ENCODE measurements around the gene ALDH2. TPM values are rescaled to one million over a fixed set of nuclear protein-coding genes. Genes with fewer than 3 reads are reported as not detected.

Gene ALDH2
- total and polyA plus RNA-seq, 9 of the 15 experiments (the other 6 are each of a cell fraction or from before 2014, with no cell fraction given) = 1.9 to 22.5 (median 12.2) TPM

DNA sequence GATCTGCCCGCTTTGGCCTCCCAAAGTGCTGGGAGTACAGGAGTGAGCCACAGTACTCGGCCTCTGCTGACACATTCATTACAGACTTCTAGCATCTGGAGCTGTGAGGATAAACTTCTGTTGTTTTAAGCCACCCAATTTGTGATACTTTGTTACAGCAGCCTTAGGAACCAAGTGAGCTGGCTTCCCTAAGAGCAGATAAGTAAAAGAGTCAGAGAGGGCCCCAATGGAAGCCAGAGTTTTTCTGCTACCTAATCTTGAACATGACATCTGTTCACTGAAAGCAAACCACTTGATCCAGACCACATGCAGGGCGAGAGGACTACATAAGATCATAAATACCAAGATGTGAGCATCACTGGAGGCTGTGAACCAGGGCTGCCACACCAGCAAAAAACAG, 71.6 kb downstream of the ALDH2 start (continued):
- TF ChIP-seq, protein P1, sequence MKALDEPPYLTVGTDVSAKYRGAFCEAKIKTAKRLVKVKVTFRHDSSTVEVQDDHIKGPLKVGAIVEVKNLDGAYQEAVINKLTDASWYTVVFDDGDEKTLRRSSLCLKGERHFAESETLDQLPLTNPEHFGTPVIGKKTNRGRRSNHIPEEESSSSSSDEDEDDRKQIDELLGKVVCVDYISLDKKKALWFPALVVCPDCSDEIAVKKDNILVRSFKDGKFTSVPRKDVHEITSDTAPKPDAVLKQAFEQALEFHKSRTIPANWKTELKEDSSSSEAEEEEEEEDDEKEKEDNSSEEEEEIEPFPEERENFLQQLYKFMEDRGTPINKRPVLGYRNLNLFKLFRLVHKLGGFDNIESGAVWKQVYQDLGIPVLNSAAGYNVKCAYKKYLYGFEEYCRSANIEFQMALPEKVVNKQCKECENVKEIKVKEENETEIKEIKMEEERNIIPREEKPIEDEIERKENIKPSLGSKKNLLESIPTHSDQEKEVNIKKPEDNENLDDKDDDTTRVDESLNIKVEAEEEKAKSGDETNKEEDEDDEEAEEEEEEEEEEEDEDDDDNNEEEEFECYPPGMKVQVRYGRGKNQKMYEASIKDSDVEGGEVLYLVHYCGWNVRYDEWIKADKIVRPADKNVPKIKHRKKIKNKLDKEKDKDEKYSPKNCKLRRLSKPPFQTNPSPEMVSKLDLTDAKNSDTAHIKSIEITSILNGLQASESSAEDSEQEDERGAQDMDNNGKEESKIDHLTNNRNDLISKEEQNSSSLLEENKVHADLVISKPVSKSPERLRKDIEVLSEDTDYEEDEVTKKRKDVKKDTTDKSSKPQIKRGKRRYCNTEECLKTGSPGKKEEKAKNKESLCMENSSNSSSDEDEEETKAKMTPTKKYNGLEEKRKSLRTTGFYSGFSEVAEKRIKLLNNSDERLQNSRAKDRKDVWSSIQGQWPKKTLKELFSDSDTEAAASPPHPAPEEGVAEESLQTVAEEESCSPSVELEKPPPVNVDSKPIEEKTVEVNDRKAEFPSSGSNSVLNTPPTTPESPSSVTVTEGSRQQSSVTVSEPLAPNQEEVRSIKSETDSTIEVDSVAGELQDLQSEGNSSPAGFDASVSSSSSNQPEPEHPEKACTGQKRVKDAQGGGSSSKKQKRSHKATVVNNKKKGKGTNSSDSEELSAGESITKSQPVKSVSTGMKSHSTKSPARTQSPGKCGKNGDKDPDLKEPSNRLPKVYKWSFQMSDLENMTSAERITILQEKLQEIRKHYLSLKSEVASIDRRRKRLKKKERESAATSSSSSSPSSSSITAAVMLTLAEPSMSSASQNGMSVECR (CRISPR knock-in tag; IDR thresholded peaks at IDR 0.05) = no peak
- TF ChIP-seq, protein P2, sequence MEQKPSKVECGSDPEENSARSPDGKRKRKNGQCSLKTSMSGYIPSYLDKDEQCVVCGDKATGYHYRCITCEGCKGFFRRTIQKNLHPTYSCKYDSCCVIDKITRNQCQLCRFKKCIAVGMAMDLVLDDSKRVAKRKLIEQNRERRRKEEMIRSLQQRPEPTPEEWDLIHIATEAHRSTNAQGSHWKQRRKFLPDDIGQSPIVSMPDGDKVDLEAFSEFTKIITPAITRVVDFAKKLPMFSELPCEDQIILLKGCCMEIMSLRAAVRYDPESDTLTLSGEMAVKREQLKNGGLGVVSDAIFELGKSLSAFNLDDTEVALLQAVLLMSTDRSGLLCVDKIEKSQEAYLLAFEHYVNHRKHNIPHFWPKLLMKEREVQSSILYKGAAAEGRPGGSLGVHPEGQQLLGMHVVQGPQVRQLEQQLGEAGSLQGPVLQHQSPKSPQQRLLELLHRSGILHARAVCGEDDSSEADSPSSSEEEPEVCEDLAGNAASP (IDR thresholded peaks at IDR 0.05) = no peak
- TF ChIP-seq SAFB2 (IDR thresholded peaks at IDR 0.05; ENCODE audit: borderline replicate concordance, low read depth, low read length, severe bottlenecking) (no peak), FOXK2 (conservative IDR thresholded peaks at IDR 0.05 in 1 of 2, IDR thresholded peaks at IDR 0.05 in 1 of 2; ENCODE audit: low read depth in 2 of 2) (no peak), KAT7 (CRISPR knock-in tag; IDR thresholded peaks at IDR 0.05; ENCODE audit: borderline replicate concordance) (no peak), ZKSCAN8 (CRISPR knock-in tag; IDR thresholded peaks at IDR 0.05) (no peak), BRF1 (IDR thresholded peaks at IDR 0.05; ENCODE audit: borderline replicate concordance, extremely low read depth, insufficient read length) (no peak), PTRF (tag; IDR thresholded peaks at IDR 0.05) (no peak), TEAD2 (tag; IDR thresholded peaks at IDR 0.05) (no peak), EHMT2 (IDR thresholded peaks at IDR 0.05) (no peak), ZNF717 (CRISPR knock-in tag; IDR thresholded peaks at IDR 0.05) (no peak), MTF1 (CRISPR knock-in tag; IDR thresholded peaks at IDR 0.05; ENCODE audit: borderline replicate concordance) (no peak)
- TF ChIP-seq, protein P3, sequence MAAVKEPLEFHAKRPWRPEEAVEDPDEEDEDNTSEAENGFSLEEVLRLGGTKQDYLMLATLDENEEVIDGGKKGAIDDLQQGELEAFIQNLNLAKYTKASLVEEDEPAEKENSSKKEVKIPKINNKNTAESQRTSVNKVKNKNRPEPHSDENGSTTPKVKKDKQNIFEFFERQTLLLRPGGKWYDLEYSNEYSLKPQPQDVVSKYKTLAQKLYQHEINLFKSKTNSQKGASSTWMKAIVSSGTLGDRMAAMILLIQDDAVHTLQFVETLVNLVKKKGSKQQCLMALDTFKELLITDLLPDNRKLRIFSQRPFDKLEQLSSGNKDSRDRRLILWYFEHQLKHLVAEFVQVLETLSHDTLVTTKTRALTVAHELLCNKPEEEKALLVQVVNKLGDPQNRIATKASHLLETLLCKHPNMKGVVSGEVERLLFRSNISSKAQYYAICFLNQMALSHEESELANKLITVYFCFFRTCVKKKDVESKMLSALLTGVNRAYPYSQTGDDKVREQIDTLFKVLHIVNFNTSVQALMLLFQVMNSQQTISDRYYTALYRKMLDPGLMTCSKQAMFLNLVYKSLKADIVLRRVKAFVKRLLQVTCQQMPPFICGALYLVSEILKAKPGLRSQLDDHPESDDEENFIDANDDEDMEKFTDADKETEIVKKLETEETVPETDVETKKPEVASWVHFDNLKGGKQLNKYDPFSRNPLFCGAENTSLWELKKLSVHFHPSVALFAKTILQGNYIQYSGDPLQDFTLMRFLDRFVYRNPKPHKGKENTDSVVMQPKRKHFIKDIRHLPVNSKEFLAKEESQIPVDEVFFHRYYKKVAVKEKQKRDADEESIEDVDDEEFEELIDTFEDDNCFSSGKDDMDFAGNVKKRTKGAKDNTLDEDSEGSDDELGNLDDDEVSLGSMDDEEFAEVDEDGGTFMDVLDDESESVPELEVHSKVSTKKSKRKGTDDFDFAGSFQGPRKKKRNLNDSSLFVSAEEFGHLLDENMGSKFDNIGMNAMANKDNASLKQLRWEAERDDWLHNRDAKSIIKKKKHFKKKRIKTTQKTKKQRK (IDR thresholded peaks at IDR 0.05; ENCODE audit: borderline replicate concordance, low read depth, low read length) = no peak
- TF ChIP-seq, protein P4, sequence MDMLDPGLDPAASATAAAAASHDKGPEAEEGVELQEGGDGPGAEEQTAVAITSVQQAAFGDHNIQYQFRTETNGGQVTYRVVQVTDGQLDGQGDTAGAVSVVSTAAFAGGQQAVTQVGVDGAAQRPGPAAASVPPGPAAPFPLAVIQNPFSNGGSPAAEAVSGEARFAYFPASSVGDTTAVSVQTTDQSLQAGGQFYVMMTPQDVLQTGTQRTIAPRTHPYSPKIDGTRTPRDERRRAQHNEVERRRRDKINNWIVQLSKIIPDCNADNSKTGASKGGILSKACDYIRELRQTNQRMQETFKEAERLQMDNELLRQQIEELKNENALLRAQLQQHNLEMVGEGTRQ (CRISPR knock-in tag; IDR thresholded peaks at IDR 0.05) = no peak
- TF ChIP-seq, protein P5, sequence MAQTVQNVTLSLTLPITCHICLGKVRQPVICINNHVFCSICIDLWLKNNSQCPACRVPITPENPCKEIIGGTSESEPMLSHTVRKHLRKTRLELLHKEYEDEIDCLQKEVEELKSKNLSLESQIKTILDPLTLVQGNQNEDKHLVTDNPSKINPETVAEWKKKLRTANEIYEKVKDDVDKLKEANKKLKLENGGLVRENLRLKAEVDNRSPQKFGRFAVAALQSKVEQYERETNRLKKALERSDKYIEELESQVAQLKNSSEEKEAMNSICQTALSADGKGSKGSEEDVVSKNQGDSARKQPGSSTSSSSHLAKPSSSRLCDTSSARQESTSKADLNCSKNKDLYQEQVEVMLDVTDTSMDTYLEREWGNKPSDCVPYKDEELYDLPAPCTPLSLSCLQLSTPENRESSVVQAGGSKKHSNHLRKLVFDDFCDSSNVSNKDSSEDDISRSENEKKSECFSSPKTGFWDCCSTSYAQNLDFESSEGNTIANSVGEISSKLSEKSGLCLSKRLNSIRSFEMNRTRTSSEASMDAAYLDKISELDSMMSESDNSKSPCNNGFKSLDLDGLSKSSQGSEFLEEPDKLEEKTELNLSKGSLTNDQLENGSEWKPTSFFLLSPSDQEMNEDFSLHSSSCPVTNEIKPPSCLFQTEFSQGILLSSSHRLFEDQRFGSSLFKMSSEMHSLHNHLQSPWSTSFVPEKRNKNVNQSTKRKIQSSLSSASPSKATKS (CRISPR knock-in tag; IDR thresholded peaks at IDR 0.05) = no peak

All from K562 (cell line).